Activated T-cell treated with anti-CD3 and anti-CD28 coated beads, Interleukin-2, amount 50 U/mL, for 24 hours (primary cell): ENCODE measurements around the gene GMDS.
A peak's percentile ranks its signal among the peaks of the same experiment; 100 is the strongest.

ENCODE experiments used
- DNase-seq: peaks from one replicate; pipeline ENCODE4 v3.0.0-alpha.2; 2020
- H3K27ac Mint-ChIP-seq: 2 replicates; pipeline ENCODE4 v1.8.0; 2020; ENCODE audit warnings: mild to moderate bottlenecking, mixed read lengths
- H3K27me3 Mint-ChIP-seq: 2 replicates; pipeline ENCODE4 v1.8.0; 2020; ENCODE audit warnings: mixed read lengths
- H3K36me3 Mint-ChIP-seq: 2 replicates; pipeline ENCODE4 v1.8.0; 2020; ENCODE audit warnings: low read depth, mixed read lengths
- H3K4me1 Mint-ChIP-seq: 2 replicates; pipeline ENCODE4 v1.8.0; 2020; ENCODE audit warnings: low read depth, mixed read lengths
- H3K4me3 Mint-ChIP-seq: 2 replicates; pipeline ENCODE4 v1.8.0; 2020; ENCODE audit warnings: mild to moderate bottlenecking, moderate library complexity, mixed read lengths
- H3K9me3 Mint-ChIP-seq: 2 replicates; pipeline ENCODE4 v1.8.0; 2020; ENCODE audit warnings: mixed read lengths

Gene GMDS

GRCh38 chr6:1614448-1615150, 630.8 kb downstream of the GMDS start:
- peak; percentile 42 for DNase-seq
- Mint-ChIP-seq H3K4me1 (peaks cover 16% of the 10 kb centered on the region), H3K27ac (no peak overlapping the region), H3K27me3 (peaks cover 68% of the 10 kb centered on the region), H3K36me3 (peaks cover 1% of the 10 kb centered on the region), H3K4me3 (no peak overlapping the region), H3K9me3 (no peaks in the 10 kb centered on the region)

DNA sequence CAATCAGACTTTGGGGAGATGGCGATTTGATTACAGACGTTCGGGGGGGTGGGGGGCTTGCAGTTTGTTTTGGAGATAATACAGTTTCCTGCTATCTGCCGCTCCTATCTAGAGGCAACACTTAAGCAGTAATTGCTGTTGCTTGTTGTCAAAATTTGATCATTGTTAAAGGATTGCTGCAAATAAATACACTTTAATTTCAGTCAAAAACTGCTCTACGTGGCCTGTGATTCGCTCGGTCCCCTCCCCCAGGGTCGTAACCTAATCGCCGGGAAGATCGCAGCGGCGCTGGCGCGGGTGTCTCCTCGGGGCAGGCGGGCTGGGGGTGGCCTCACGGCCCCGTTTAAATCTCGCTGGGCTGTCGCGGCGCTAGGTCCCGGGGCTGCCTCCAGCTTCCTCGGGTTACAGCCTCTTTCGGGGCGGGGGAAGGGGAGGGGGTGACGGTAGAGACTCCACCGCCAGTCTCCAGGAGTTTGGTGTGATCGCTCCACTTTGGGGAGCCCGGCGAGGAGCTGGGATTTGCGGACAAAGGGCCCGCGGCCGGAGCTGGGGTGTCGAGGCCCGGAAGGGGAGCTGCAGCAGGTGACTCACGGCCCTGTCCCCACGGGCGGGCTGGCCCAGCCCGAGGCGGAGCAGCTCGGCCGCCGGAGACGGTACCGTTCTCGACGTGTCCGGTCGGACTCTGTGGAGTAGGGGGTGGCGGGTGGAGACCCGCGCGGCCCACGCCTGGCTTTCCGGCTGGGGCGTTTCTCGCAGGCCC, 631.5 kb downstream of the GMDS start:
- Mint-ChIP-seq H3K27me3 (peaks cover 66% of the 10 kb centered on the region), H3K9me3 (no peaks in the 10 kb centered on the region), H3K27ac (peak overlapping the region; percentile 55), H3K4me1 (peaks cover 17% of the 10 kb centered on the region), H3K36me3 (peaks cover 1% of the 10 kb centered on the region), H3K4me3 (no peak overlapping the region)
- peak; percentile 45 for DNase-seq

DNA sequence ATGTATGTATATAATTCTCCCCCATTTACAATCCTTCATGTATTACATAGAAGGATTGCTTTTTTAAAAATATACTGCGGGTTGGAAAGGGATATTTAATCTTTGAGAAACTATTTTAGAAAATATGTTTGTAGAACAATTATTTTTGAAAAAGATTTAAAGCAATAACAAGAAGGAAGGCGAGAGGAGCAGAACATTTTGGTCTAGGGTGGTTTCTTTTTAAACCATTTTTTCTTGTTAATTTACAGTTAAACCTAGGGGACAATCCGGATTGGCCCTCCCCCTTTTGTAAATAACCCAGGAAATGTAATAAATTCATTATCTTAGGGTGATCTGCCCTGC, 632.1 kb downstream of the GMDS start:
- Mint-ChIP-seq H3K9me3 (no peaks in the 10 kb centered on the region), H3K27me3 (peaks cover 66% of the 10 kb centered on the region), H3K36me3 (peaks cover 1% of the 10 kb centered on the region), H3K27ac (no peak overlapping the region), H3K4me3 (no peak overlapping the region), H3K4me1 (peaks cover 21% of the 10 kb centered on the region)
- no peak for DNase-seq

GRCh38 chr6:1612974-1613306, 632.5 kb downstream of the GMDS start:
- H3K27ac Mint-ChIP-seq, result no peak overlapping the region
- peaks cover 24% of the 10 kb centered on the region for H3K4me1 Mint-ChIP-seq
- peaks cover 1% of the 10 kb centered on the region for H3K36me3 Mint-ChIP-seq
- no peak overlapping the region for H3K4me3 Mint-ChIP-seq
- H3K27me3 Mint-ChIP-seq, result peaks cover 66% of the 10 kb centered on the region
- no peaks in the 10 kb centered on the region for H3K9me3 Mint-ChIP-seq
- no peak for DNase-seq

DNA sequence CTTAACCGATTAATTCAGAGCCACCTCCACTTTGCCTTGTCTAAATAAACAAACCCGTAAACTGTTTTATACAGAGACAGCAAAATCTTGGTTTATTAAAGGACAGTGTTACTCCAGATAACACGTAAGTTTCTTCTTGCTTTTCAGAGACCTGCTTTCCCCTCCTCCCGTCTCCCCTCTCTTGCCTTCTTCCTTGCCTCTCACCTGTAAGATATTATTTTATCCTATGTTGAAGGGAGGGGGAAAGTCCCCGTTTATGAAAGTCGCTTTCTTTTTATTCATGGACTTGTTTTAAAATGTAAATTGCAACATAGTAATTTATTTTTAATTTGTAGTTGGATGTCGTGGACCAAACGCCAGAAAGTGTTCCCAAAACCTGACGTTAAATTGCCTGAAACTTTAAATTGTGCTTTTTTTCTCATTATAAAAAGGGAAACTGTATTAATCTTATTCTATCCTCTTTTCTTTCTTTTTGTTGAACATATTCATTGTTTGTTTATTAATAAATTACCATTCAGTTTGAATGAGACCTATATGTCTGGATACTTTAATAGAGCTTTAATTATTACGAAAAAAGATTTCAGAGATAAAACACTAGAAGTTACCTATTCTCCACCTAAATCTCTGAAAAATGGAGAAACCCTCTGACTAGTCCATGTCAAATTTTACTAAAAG, 633.0 kb downstream of the GMDS start:
- Mint-ChIP-seq H3K36me3 (peaks cover 1% of the 10 kb centered on the region), H3K27ac (peak overlapping the region; percentile 61), H3K4me3 (peak overlapping the region; percentile 73), H3K4me1 (peaks cover 29% of the 10 kb centered on the region), H3K27me3 (peaks cover 66% of the 10 kb centered on the region), H3K9me3 (no peaks in the 10 kb centered on the region)
- DNase-seq, result no peak

DNA sequence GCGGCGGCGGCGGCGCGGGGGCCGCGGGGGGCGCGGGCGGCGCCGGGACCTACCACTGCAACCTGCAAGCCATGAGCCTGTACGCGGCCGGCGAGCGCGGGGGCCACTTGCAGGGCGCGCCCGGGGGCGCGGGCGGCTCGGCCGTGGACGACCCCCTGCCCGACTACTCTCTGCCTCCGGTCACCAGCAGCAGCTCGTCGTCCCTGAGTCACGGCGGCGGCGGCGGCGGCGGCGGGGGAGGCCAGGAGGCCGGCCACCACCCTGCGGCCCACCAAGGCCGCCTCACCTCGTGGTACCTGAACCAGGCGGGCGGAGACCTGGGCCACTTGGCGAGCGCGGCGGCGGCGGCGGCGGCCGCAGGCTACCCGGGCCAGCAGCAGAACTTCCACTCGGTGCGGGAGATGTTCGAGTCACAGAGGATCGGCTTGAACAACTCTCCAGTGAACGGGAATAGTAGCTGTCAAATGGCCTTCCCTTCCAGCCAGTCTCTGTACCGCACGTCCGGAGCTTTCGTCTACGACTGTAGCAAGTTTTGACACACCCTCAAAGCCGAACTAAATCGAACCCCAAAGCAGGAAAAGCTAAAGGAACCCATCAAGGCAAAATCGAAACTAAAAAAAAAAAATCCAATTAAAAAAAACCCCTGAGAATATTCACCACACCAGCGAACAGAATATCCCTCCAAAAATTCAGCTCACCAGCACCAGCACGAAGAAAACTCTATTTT, 633.7 kb downstream of the GMDS start:
- peaks cover 66% of the 10 kb centered on the region for H3K27me3 Mint-ChIP-seq
- H3K27ac Mint-ChIP-seq, result peak overlapping the region; percentile 61
- no peak for DNase-seq
- H3K4me3 Mint-ChIP-seq, result peak overlapping the region; percentile 73
- peaks cover 36% of the 10 kb centered on the region for H3K4me1 Mint-ChIP-seq
- no peaks in the 10 kb centered on the region for H3K9me3 Mint-ChIP-seq
- peaks cover 1% of the 10 kb centered on the region for H3K36me3 Mint-ChIP-seq

- H3K9me3 Mint-ChIP-seq, result no peaks in the 10 kb centered on the region
- H3K27me3 Mint-ChIP-seq, result peaks cover 66% of the 10 kb centered on the region
- no peak for DNase-seq
- peaks cover 1% of the 10 kb centered on the region for H3K36me3 Mint-ChIP-seq
- no peak overlapping the region for H3K4me3 Mint-ChIP-seq
- H3K27ac Mint-ChIP-seq, result no peak overlapping the region
- H3K4me1 Mint-ChIP-seq, result peaks cover 40% of the 10 kb centered on the region
Measured at GRCh38 chr6:1611322-1611571, 634.2 kb downstream of the GMDS start.

DNA sequence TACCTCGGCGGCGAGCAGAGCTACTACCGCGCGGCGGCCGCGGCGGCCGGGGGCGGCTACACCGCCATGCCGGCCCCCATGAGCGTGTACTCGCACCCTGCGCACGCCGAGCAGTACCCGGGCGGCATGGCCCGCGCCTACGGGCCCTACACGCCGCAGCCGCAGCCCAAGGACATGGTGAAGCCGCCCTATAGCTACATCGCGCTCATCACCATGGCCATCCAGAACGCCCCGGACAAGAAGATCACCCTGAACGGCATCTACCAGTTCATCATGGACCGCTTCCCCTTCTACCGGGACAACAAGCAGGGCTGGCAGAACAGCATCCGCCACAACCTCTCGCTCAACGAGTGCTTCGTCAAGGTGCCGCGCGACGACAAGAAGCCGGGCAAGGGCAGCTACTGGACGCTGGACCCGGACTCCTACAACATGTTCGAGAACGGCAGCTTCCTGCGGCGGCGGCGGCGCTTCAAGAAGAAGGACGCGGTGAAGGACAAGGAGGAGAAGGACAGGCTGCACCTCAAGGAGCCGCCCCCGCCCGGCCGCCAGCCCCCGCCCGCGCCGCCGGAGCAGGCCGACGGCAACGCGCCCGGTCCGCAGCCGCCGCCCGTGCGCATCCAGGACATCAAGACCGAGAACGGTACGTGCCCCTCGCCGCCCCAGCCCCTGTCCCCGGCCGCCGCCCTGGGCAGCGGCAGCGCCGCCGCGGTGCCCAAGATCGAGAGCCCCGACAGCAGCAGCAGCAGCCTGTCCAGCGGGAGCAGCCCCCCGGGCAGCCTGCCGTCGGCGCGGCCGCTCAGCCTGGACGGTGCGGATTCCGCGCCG, 634.7 kb downstream of the GMDS start:
- Mint-ChIP-seq H3K36me3 (peaks cover 1% of the 10 kb centered on the region), H3K27me3 (peaks cover 66% of the 10 kb centered on the region), H3K27ac (peak overlapping the region; percentile 61), H3K4me3 (peak overlapping the region; percentile 66), H3K4me1 (peaks cover 45% of the 10 kb centered on the region), H3K9me3 (no peaks in the 10 kb centered on the region)
- DNase-seq, result peak; percentile 60

DNA sequence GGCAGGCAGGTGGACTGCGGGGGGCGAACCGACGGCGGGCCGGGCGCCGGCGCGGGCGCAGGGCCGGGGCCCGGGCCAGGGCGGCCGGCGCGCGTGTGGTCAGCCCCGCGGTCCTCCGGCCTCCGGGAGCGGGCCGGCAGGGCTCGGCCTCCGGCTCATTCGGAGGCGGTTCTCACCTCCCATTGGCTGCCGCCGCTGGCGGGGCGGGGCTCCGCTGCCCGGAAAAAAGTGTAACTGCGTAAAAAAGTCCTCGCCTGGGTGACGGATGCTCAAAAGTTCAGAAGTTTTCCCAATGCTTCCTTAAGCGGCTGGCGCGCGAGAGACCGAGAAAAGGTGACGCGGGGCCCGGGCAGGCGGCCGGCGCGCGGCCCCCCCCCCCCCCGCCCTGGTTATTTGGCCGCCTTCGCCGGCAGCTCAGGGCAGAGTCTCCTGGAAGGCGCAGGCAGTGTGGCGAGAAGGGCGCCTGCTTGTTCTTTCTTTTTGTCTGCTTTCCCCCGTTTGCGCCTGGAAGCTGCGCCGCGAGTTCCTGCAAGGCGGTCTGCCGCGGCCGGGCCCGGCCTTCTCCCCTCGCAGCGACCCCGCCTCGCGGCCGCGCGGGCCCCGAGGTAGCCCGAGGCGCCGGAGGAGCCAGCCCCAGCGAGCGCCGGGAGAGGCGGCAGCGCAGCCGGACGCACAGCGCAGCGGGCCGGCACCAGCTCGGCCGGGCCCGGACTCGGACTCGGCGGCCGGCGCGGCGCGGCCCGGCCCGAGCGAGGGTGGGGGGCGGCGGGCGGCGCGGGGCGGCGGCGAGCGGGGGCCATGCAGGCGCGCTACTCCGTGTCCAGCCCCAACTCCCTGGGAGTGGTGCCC, 635.5 kb downstream of the GMDS start, which contains the start of gene FOXC1:
FOXC1 (plus strand) TSS at position 268 of the 849 bp plus-strand sequence; CDS start at position 799, 531 bp downstream.
- H3K9me3 Mint-ChIP-seq, result no peaks in the 10 kb centered on the region
- H3K36me3 Mint-ChIP-seq, result peaks cover 1% of the 10 kb centered on the region
- peaks cover 66% of the 10 kb centered on the region for H3K27me3 Mint-ChIP-seq
- H3K4me1 Mint-ChIP-seq, result peaks cover 50% of the 10 kb centered on the region
- peak; percentile 71 for DNase-seq
- peak within 1 kb of the TSS; percentile 73 for H3K27ac Mint-ChIP-seq
- peak within 1 kb of the TSS; percentile 66 for H3K4me3 Mint-ChIP-seq

DNA sequence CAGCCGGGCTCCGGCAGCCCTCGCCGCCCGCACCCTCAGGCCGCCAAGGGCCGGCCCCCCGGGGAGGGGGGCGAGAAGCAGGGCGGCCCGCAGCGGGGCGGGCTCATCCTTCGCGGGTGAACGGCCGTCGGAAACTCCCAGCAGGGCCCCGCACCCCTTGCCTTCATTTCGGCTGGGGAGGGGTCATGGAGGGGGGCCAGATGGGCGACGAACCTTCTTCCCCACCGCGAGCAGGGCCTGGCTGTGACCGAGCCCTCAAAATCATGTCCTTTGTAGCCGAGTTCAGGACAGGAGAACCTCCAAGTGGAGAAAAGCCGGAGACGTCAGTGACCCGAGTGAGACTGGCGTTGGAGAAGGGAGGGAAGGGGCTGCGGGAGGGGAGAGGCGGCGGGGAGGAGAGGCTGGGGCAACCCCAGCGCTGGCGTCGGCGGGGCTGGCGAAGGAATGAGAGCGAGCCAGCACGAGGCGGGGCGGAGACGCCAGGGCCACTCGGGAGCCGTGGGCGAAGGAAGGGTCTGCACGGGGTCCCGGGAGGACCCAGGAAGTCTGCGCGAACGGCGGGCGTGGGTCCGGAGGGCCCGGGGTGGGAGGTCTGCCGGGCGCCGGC, 636.3 kb downstream of the GMDS start:
- no peaks in the 10 kb centered on the region for H3K9me3 Mint-ChIP-seq
- no peak for DNase-seq
- no peak overlapping the region for H3K27ac Mint-ChIP-seq
- H3K4me3 Mint-ChIP-seq, result peak overlapping the region; percentile 55
- peaks cover 50% of the 10 kb centered on the region for H3K4me1 Mint-ChIP-seq
- H3K27me3 Mint-ChIP-seq, result peaks cover 67% of the 10 kb centered on the region
- peaks cover 1% of the 10 kb centered on the region for H3K36me3 Mint-ChIP-seq

DNA sequence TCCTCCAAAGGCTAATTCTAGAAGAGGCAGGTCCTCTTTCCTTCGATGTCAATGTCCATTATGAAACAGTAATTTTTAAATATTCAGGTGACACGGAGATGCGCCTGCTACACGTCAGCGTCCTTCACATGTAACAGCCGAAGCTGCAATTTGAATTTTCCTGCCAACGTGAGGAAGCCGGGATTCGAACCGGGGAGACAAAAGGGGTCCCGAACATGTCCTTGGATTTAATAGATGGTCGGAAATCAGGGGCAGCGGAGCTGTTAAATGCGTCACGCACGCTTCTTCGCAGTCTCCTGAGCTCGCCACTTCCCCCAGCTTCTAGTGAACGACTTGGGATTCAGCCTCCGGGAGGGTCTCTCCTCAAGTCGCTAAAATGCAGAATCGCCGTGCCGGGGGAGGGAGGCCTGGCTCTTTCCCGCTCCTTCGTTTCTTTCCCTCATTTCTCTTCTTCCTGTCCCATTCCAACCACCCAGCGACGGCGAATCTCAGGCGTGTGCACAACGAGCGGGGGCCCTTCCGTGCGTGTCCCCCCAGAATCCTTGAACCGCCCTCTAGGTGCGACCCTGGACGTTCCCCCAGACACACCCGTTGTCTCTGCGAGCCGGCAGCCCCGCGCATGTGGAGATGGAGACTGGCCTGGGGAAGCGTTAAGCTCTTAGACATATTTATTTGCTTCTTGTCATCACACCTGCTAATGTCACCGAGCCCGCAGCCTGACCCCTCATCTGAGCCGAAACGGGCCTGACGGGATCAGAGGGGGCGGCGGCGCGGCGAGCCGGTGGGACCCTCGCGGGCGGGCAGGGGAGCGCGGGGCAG, 637.0 kb downstream of the GMDS start:
- Mint-ChIP-seq H3K27me3 (peaks cover 70% of the 10 kb centered on the region), H3K27ac (peak overlapping the region; percentile 73), H3K9me3 (no peaks in the 10 kb centered on the region)

GRCh38 chr6:1607516-1608221, 637.7 kb downstream of the GMDS start:
- peak overlapping the region; percentile 58 for H3K4me3 Mint-ChIP-seq

More for the DNA sequence above, 637.0 kb downstream of the GMDS start:
- peaks cover 46% of the 10 kb centered on the region for H3K4me1 Mint-ChIP-seq
- H3K4me3 Mint-ChIP-seq, result peak overlapping the region; percentile 58
- H3K36me3 Mint-ChIP-seq, result peaks cover 1% of the 10 kb centered on the region
- no peak for DNase-seq

More at GRCh38 chr6:1607516-1608221, 637.7 kb downstream of the GMDS start:
- no peaks in the 10 kb centered on the region for H3K9me3 Mint-ChIP-seq
- peak overlapping the region; percentile 47 for H3K27ac Mint-ChIP-seq
- H3K36me3 Mint-ChIP-seq, result peaks cover 1% of the 10 kb centered on the region
- H3K27me3 Mint-ChIP-seq, result peaks cover 70% of the 10 kb centered on the region
- peak; percentile 59 for DNase-seq
- peaks cover 44% of the 10 kb centered on the region for H3K4me1 Mint-ChIP-seq
